NCI-H146 treated with DMSO at 0.1 percent for 48 hours (cell line): ENCODE measurements around the gene PLCD1.
"Not testable (repeated sequence)": the region's sequence is repeated elsewhere in the genome, so short reads cannot be mapped to it uniquely, and the experiment has no call there.

ENCODE experiments used
- DNase-seq: peaks from one replicate; lab custom pipeline; 2025; ENCODE audit not compliant: unreplicated experiment; lab: John Stamatoyannopoulos, UW

The PLCD1 gene

GRCh38 chr3:38029400-38030125 lies at the start of gene PLCD1:
Gene PLCD1 (minus strand): TSS chr3:38029642. CDS start chr3:38029539, 103 bp downstream.
- DNase-seq = no peak

DNA sequence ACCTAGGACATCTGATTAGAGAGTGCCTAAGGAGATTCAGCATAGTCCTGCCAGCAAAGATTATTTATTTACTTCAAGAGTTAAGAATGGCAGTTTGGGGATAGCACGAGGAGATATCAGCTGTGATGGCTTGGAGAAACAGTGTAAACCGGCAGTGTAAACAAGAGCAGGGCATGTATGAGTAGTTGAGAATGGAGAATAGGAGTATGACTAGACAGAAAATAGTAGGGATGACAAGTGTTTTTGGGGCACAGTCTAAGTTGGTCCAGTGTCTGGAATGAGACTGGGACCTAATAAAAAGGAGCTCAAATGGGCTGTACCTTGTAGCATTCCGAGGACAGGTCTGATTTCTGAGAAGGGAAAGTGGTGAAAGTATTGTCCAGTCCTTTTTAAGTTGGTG lies 47.6 kb upstream of the PLCD1 start:
- not testable (repeated sequence) for DNase-seq

GRCh38 chr3:38070013-38070412 lies 40.6 kb upstream of the PLCD1 start:
- no peak for DNase-seq

- no peak for DNase-seq
Measured at GRCh38 chr3:38067508-38068233, 38.2 kb upstream of the PLCD1 start.

DNA sequence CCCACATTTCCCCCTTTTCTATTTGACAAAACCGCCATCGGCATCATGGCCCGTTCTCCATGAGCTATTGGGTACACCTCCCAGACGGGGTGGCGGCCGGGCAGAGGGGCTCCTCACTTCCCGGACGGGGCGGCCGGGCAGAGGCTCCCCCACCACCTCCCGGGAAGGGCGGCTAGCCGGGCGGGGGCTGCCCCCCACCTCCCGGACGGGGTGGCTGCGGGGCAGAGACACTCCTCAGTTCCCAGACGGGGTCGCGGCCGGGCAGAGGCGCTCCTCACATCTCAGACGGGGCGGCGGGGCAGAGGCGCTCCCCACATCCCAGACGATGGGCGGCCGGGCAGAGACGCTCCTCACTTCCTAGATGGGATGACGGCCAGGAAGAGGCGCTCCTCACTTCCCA lies 35.0 kb upstream of the PLCD1 start:
- not testable (repeated sequence) for DNase-seq

DNA sequence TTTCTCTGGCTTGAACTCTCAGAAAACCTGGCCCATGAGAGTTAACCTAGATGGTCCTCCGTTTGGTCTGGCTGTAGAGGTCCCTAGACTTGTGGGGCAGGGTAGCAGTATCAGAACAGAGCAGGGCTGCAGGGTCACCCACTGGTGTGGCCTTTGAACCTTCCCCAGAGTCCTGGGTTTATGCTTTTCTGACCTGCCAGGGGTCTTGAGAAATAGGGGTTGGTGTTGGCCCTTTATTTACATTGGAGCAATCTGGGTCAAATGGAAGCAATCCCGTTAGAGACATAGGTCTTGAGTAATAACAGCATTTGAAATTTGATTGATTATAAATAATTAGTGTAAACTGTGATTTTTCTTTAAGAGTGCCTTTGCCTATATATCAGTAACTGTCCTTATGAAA lies 33.4 kb upstream of the PLCD1 start:
- no peak for DNase-seq

GRCh38 chr3:38059591-38059990 lies 30.1 kb upstream of the PLCD1 start:
- DNase-seq = no peak

DNA sequence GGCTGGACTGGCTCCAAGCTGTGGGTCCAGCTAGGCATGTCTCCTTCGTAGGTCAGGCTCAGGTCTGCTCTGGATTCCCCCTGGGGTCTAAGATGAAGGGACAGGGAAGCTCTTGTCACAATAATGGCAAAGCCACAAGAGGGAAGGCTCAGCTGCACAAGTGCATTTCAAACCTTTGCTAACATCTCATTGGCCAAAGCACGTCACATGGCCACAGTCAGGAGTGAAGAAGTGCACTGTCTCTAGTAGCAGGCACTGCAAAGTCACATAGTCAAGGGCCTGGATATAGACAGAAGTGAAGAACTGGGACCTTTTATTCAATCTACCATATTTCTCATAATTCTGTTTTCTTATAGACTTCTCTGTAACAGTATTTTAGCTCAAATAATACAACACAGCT lies 29.7 kb upstream of the PLCD1 start:
- no peak for DNase-seq

DNA sequence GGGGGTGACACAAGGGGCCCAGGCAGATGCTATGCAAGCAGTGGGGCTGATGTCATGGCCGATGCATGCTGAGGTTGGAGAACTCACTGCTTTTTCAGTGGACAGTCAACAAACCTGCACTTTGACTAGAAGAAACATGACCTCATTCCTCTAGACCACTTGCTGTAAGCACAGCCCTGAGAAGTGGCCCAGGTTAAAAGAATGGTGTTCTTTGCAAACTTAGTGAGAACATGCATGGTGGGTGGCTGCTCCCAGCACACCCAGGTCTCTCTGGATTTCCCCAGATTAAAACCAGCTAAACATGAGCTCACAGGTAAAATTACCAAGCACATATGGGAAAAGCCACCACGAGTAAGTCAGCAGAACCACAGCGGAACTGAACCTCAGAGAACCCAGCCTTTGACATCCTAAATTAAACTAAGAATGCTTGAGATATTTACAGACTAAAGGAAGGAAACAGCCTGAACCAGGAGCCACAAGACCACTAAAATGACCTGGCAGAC lies 25.1 kb upstream of the PLCD1 start:
- no peak for DNase-seq

GRCh38 chr3:38053813-38054498 lies 24.5 kb upstream of the PLCD1 start:
- DNase-seq = not testable (repeated sequence)

DNA sequence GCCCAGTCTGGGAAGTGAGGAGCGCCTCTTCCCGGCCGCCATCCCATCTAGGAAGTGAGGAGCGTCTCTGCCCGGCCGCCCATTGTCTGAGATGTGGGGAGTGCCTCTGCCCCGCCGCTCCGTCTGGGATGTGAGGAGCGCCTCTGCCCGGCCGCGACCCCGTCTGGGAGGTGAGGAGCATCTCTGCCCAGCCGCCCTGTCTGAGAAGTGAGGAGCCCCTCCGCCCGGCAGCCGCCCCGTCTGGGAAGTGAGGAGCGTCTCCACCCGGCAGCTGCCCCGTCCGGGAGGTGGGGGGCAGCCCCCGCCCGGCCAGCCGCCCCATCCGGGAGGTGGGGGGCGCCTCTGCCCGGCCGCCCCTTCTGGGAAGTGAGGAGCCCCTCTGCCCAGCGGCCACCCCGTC lies 23.8 kb upstream of the PLCD1 start:
- DNase-seq = not testable (repeated sequence)

GRCh38 chr3:38051131-38051530 lies 21.7 kb upstream of the PLCD1 start:
- DNase-seq = no peak

DNA sequence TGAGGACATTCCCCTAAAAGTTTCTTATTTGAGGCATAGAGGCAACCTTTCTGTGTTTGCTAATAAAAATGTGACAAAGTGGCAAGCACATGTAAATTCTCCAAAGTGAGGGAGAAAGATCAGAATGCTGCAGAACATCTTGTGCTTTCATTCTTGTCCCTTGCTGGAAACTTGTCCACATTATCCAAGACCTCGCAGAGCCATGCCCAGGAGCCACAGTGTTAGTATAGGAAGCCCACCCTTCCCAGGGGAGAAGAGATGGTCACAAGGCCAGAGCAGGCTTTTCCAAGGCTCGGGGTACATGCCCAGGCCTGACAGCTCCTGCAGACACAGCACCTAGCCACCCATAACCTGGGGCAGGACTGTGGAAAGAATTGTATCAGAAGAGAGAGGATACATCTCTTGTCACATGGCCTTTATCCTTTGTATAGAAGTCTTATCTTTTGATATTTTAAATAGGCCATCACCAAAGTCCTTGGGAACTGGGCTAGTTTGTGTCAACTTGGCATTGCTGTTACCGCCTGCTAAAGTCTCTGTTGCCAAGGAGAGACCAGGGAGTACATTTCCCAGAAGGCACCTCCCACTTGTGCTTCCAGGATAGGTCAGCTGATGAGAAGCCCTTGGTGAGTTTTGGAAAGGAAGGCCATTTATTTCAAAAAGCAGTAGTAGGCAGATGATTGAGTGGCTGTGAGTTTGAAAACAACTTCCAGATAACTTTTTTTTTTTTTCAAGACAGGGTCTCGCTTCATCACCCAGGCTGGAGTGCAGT lies 20.1 kb upstream of the PLCD1 start:
- DNase-seq = no peak

DNA sequence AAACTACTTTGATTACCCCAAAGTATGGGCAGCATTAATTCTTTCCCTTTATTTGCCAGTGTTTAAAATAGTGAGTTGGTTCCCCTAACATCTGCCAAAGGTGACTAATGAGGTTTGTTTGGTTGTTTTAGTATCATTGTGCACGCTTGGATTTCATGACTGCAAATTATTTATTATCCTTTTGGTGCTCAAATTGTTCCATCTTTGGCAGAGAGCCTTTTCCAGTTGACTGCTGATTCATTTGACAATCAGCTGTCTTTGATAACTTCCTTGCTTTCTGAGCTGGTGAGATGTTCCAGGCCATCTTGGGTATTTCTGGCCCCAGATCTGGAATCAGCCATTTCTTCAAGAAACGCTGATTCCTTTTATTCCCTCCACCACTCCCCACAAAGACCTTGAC lies 18.5 kb upstream of the PLCD1 start:
- no peak for DNase-seq

GRCh38 chr3:38046821-38047220 lies 17.4 kb upstream of the PLCD1 start:
- DNase-seq = no peak

GRCh38 chr3:38046027-38046426 lies 16.6 kb upstream of the PLCD1 start:
- no peak for DNase-seq

GRCh38 chr3:38043486-38043885 lies 14.0 kb upstream of the PLCD1 start:
- DNase-seq = no peak

DNA sequence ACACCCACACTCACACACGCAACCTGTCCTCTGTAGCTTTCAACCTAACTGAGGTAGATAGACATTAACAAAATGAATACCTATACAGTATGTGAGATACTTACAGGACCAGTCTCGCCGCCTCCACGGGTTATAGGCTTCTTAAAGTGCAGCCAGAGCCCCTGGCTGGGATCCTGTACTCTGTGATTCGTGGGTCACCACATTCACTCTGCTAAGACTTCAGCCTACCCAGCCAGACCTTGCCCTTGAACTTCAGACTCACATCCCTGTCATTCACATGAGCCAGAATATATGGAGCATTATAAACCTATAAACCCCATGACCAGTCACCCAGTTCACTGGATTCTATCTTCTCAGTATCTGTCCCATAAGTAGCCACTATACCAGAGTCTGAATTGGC lies 11.0 kb upstream of the PLCD1 start:
- DNase-seq = no peak

DNA sequence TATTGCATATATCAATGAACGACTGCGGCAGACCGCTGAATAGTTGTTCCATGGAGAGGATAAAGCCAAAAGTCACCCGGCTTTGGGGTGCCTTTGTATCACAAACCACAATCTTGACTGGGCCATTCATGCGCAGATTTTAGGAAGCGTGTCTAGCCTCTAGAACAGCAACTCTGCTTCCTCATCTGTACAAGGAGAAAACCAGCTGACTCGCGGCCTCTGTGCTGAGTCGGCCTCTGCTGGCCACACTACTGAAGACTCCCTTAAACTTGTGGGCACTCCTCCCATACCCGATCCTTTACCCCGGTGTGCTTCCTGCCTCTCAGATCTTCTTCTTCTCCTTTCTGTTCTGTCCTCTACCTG lies 10.4 kb upstream of the PLCD1 start:
- no peak for DNase-seq

GRCh38 chr3:38039101-38039898 lies 9.9 kb upstream of the PLCD1 start, which contains the start of gene DLEC1:
Gene DLEC1 (plus strand): TSS chr3:38039208. CDS start chr3:38039226, 18 bp downstream.
- no peak for DNase-seq
